Right atrium auricular region (tissue), 2 donors: Measurements from ENCODE around the gene VWCE. TPM values are rescaled to one million over a fixed set of nuclear protein-coding genes. Genes with fewer than 3 reads are reported as not detected.

Experiments used
- DNase-seq: peaks from one replicate; pipeline ENCODE4 v3.0.0-alpha.2; 2019; ENCODE audit warnings: low spot score
- H3K27ac ChIP-seq, 2 donors: fragments of 200-600 bp; sonication (generic); 1 replicate in 1 of 2; 2 replicates in 1 of 2; pipeline ENCODE4 v1.5.1; 2016 to 2019
- H3K27me3 ChIP-seq, 2 donors: fragments of 200-600 bp; sonication (generic); one replicate each; pipeline versions ENCODE4 v1.5.1 to v1.6.0; 2017 to 2019
- H3K36me3 ChIP-seq: fragments of 200-600 bp; sonication (generic); one replicate; pipeline ENCODE4 v1.5.1; 2016
- H3K4me1 ChIP-seq, 2 donors: fragments of 200-600 bp; sonication (generic); one replicate each; pipeline versions ENCODE4 v1.5.1 to v1.6.0; 2017 to 2019
- H3K4me3 ChIP-seq, 2 donors: fragments of 200-600 bp; sonication (generic); 1 replicate in 1 of 2; 2 replicates in 1 of 2; pipeline ENCODE4 v1.5.1; 2017 to 2019; ENCODE audit warnings: mild to moderate bottlenecking in 1 of 2, moderate library complexity in 1 of 2
- H3K9me3 ChIP-seq, 2 donors: fragments of 200-600 bp; sonication (generic); one replicate each; pipeline ENCODE4 v1.5.1; 2019
- total RNA-seq, 2 donors: library from RNA; depleted of rRNA; stranded (reverse); fragments of >200 nt; gene quantifications; one replicate each; pipeline ENCODE4 v1.1.0, GENCODE V29; 2016
- TF ChIP-seq, protein P1 (sequence below), 2 donors: fragments of 200-600 bp; sonication (generic); IDR thresholded peaks; one replicate each; pipeline ENCODE4 v1.5.1; 2019; ENCODE audit warnings: antibody characterized with exemption in 2 of 2

The VWCE gene
- total RNA-seq, 2 donors from 2014 or later = 0.48 to 0.94 TPM

DNA sequence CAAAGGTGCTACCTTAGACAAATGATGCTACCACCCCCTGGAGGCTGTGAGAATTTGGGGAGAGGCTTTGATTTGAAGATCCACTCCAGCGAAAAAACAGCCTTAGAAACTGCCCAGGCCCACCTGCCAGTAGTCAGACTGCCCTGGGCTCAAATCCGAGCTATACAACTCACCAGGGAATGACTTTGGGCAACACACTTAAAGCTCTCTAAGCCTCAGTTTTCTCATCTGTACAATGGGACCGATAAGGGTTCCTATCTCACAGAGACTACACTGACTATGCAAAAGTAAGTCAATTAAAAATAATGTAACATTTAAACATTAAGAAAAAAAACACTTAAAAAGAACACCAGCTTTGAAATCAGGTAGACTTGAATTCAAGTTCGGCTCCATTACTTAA, 19.9 kb downstream of the VWCE start:
- H3K36me3 ChIP-seq = no peaks in the 10 kb centered on the region
- no peaks in the 10 kb centered on the region for H3K27me3 ChIP-seq
- DNase-seq = no peak
- H3K9me3 ChIP-seq = no peaks in the 10 kb centered on the region
- H3K4me3 ChIP-seq = no peak overlapping the region
- H3K27ac ChIP-seq = no peak overlapping the region
- no peaks in the 10 kb centered on the region for H3K4me1 ChIP-seq
- TF ChIP-seq, protein P1, sequence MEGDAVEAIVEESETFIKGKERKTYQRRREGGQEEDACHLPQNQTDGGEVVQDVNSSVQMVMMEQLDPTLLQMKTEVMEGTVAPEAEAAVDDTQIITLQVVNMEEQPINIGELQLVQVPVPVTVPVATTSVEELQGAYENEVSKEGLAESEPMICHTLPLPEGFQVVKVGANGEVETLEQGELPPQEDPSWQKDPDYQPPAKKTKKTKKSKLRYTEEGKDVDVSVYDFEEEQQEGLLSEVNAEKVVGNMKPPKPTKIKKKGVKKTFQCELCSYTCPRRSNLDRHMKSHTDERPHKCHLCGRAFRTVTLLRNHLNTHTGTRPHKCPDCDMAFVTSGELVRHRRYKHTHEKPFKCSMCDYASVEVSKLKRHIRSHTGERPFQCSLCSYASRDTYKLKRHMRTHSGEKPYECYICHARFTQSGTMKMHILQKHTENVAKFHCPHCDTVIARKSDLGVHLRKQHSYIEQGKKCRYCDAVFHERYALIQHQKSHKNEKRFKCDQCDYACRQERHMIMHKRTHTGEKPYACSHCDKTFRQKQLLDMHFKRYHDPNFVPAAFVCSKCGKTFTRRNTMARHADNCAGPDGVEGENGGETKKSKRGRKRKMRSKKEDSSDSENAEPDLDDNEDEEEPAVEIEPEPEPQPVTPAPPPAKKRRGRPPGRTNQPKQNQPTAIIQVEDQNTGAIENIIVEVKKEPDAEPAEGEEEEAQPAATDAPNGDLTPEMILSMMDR (IDR thresholded peaks at IDR 0.05) = no peak

DNA sequence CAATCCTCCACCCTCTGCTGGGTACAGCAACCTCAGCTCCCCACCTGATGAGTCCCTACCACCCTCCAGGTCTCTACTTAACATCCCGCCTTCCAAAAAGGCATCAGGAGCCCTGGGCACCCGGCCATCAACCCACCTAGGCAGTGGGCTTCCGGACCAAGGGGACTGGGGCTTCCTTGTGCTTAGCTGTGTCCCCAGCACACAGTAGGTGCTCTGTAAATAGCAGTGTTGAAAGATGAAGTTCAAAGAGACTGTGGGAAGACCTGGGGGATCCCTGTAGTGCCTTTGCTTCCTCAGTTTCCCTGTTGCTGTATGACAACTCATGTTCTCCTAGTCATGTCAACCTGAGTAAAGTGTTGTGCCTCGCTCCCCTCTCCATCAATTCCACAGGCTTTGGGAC, 21.0 kb downstream of the VWCE start:
- no peak overlapping the region for H3K27ac ChIP-seq
- no peaks in the 10 kb centered on the region for H3K9me3 ChIP-seq
- H3K27me3 ChIP-seq = no peaks in the 10 kb centered on the region
- DNase-seq = no peak
- H3K4me3 ChIP-seq = no peak overlapping the region
- H3K36me3 ChIP-seq = no peaks in the 10 kb centered on the region
- TF ChIP-seq, protein P1 (IDR thresholded peaks at IDR 0.05) = no peak
- H3K4me1 ChIP-seq = no peaks in the 10 kb centered on the region

DNA sequence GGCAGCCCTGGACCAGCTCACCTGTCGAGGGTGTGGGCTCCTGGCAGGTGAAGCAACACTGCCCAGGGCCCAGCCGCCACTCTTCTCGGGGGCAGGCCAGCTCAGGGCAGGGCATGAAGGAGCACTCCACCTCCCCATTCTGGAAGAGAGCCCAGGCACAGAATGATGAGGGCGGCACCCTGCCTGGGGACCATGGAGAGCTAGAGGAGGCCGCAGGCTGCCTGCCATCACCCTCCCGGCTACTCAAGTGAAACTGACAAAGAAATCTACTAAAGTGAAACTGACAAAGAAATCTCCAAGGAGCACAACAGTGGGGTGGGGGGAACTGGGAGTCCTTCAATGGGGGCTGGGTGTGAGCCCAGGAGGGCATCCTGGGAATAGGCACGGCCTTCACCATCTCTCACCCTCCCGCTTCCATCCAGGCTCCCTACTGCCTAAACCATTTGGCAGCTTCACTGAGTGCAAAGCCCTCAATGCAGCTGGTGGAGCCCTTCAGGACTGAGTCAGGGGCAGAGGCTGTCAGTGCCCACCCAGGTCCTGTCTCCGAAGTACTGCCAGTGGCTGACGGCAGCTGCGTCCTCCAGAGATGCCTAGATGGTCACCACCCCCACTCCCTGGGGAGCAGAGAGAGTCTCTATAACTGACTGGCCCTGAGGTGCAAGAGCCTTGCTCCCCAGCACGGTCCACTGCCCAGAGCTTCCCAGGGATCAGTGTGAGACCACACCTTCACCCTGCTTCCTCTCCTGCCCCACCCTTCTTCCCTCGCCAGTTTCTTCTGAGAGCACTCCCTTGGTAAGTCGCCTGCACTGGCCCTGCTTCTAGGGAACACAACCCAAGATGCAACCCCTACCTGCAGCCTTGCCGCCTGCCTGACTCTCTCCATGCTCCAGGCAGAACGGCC, 21.7 kb downstream of the VWCE start:
- TF ChIP-seq, protein P1 (IDR thresholded peaks at IDR 0.05) = no peak

GRCh38 chr11:61272731-61273130, 22.4 kb downstream of the VWCE start:
- TF ChIP-seq, protein P1 (IDR thresholded peaks at IDR 0.05) = no peak
- no peaks in the 10 kb centered on the region for H3K36me3 ChIP-seq
- no peak overlapping the region for H3K27ac ChIP-seq
- H3K27me3 ChIP-seq = no peaks in the 10 kb centered on the region
- H3K9me3 ChIP-seq = no peaks in the 10 kb centered on the region
- no peak overlapping the region for H3K4me3 ChIP-seq
- no peak for DNase-seq
- H3K4me1 ChIP-seq = no peaks in the 10 kb centered on the region

More for the DNA sequence above, 21.7 kb downstream of the VWCE start:
- DNase-seq = no peak
- Histone ChIP-seq H3K4me1 (no peaks in the 10 kb centered on the region), H3K36me3 (no peaks in the 10 kb centered on the region), H3K27me3 (no peaks in the 10 kb centered on the region), H3K27ac (no peak overlapping the region), H3K4me3 (no peak overlapping the region), H3K9me3 (no peaks in the 10 kb centered on the region)

- Histone ChIP-seq H3K36me3 (no peaks in the 10 kb centered on the region), H3K27ac (no peak overlapping the region), H3K9me3 (no peaks in the 10 kb centered on the region), H3K4me3 (no peak overlapping the region), H3K4me1 (no peaks in the 10 kb centered on the region), H3K27me3 (no peaks in the 10 kb centered on the region)
- DNase-seq = no peak
- TF ChIP-seq, protein P1 (IDR thresholded peaks at IDR 0.05) = no peak
Measured at GRCh38 chr11:61270354-61271076, 24.6 kb downstream of the VWCE start.
